HG03108 (cell line): ENCODE measurements around the gene KRT79.
"Not testable (repeated sequence)": the region's sequence is repeated elsewhere in the genome, so short reads cannot be mapped to it uniquely, and the experiment has no call there.

Experiments
- ATAC-seq: cut with Tn5 transposase; IDR thresholded peaks from one replicate; pipeline ENCODE4 v1.9.1; 2021; ENCODE audit warnings: moderate library complexity; ENCODE audit not compliant: unreplicated experiment

Gene KRT79

DNA sequence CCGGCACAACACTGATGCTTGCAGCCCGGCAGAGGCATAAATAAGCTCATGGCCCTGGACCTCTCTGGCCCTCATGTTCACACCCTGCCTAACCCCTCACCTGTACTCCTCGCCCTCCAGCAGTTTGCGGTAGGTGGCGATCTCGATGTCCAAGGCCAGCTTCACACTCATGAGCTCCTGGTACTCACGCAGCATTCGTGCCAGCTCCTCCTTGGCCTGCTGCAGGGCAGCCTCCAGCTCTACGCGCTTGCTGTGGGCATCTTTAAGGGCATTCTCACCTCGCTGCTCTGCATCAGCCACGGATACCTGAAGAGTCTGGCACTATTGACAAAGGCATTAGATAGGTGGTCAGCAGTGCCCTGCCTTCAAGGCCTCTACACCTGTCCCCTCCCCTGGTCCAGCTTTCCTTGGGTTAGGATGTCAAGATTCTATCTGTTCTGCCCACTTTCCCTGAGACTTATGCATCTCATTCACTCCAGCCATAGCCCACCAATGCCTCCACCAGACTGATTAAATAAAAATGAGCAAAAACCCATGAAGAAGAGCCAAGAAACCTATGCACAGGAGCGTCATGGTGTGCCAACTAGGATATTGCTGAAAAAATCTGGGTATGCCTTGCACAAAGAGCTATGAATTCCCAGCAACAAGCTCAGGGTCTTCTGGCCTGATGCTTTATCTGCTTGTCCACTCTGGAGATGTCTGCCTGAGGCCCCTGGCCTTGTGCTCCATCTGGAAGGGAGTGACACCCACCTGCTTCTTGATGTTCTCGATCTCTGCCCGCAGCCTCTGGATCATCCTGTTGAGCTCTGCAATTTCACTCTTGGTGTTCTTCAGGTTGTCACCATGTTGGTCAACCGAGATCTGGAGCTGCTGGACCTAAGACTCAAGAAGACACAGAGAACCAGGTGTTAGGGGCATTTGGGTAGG lies 26.3 kb downstream of the KRT79 start:
- no peak for ATAC-seq

DNA sequence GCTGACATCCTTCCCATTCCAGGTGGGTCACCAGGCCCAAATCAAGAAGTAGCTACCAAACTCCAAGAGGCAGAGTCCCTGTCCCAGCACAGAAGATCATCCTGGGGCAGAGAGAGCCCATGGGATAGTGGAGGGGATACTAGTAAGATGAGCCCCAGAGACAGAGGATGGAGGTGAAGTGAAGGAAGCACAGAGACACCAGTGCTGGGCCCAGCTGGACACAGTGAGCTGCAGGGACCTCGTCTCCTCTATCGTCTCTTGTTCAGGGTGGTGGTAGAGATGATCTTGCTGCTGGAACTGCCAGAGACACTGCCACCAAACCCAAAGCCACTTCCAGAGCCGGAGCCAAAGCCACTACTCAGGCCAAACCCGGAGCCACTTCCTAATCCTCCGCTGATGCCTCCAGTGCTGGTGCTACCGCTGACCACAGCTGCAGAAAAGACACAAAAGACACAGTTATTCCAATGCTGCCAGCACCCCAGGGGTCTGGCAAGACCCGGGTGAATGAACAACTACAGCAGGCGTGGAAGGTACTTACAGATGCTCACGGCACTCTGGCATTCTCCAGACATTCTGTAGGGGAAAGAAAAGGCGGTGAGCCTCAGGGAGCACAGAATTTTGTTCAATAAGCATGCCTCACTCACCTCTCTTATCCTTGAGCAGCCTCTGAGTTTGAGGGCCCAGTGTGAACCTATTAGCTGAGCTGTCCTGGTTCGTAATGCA lies 27.1 kb downstream of the KRT79 start:
- ATAC-seq, result no peak

DNA sequence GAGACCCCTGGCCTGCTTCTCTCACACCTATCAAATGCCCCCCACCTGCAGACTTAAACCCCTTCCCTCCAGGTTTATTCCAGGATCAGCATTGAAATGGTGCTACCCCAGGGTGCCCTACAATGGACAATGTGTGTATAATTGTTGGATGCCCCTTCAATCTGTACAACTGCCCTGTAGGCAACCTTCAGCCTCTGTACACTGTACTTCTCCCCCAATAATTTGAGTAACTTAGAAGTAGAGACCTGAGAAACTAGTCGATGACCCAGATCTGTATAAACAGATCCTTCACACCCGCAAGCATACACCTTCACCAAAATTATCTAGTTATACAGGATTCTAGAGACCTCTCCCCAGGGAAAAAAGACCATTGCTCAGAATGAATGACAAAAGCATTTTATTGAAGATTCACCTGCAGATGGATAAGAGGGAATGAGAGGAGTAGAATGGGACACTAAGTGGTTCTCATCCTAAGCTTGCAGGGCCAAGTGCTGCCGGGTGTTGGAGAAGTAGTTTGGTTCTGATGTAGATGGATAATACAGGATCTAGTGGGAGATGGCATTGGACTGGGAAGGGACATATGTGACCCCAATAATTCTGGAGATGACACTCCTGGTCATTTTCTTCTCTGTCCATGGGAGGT lies 27.8 kb downstream of the KRT79 start:
- no peak for ATAC-seq

DNA sequence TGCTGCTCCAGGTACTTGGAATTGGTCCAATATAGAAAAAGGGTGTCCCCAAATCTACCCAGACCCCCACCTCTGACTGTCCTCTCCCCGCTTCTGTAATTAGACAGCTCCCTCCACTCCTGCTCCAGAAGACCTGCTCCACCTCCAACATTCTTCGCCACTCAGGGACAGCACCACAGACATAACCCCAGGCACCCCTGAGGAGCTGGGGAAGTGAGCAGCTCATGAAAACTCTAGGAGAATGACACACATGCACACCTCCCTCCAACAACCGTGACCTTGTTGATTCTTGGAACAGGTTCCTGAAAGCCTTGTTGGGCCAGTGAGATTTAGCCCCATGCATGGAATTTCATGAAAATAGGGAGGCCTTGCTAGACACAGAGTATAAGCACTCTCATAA lies 28.4 kb downstream of the KRT79 start:
- ATAC-seq, result no peak

DNA sequence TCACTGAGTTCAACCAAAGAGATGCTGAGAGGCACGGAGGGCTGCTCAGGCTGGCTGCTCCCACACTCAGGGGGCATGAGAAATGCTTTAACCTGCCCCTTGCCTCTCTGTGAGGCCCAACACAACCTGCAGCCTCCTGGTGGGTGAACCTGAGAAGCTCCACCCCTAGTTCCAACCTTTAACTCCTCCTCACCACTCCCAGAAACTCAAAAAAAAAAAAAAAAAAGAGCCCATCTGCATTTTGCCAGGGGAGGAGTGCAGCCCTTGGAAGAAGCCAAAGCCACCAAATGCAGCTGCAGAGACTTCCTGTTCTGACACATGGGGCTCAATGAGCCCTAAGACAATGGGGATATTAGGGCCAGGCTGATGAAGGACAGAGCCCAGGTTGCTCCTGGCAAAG lies 29.1 kb downstream of the KRT79 start:
- no peak for ATAC-seq

DNA sequence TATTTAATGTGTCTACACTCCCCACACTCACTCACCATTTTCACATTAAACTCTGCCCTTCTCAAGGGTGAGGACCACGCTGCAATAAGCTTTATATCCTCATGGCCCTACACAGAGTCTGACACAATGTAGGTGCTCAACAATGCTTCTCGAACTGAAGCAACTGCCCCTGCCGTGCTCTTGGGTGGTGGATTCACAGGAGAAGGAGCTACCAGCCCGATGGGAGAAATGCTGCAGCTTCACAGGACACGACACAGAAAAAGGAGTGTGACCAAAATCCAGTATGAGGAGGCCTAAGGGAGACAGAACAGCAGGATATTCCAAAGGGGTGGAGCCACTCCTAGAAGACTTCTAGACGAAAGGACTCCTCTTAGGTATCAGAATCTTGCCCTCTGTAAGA lies 31.7 kb downstream of the KRT79 start:
- ATAC-seq, result no peak

DNA sequence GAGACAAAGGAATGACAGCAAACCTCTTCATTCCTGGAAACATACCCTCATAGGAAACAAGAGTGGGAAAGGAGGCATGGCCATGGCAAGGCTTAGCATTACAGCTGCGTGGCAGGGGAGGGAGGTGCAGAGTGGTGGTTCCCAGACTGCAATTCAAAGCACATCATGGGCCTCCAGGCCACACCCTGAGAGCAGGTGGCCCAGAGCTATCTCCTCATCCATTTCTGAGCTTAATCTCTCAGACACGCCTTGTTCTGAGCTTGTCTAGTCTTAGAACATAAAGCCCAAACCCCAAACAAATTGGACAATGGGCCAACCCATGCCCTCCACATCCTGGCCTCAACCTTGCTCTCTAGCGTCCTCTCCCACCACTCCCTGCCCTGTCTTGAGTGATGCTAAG lies 32.3 kb downstream of the KRT79 start:
- ATAC-seq, result no peak

DNA sequence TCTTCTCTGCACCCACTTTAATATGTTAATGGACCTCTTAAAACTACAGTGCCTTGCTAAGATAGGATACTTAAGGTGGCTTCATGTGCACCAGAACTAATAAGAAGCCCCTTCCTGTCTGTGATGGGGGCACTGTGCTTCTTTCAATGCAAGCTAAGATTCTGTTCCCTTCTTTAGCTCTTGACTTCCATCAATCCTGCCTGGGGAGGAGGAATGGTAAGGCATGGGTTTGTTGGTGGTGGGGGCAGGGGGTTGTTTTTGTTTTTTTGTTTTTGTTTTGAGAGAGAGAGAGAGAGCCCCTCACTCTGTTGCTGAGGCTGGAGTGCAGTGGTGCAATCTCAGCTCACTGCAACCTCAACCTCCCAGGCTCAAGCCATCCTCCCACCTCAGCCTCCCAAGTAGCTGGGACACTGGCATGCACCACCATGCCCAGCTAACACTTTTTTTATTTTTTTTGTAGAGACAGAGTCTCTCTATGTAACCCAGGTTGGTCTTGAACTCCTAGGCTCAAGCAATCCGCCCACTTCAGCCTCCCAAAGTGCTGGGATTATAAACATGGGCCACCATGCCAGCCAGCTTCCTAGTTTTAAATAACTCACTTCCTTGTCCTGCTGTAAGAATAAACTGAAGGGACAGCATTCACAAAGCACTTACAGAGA lies 33.7 kb downstream of the KRT79 start:
- ATAC-seq, result no peak

DNA sequence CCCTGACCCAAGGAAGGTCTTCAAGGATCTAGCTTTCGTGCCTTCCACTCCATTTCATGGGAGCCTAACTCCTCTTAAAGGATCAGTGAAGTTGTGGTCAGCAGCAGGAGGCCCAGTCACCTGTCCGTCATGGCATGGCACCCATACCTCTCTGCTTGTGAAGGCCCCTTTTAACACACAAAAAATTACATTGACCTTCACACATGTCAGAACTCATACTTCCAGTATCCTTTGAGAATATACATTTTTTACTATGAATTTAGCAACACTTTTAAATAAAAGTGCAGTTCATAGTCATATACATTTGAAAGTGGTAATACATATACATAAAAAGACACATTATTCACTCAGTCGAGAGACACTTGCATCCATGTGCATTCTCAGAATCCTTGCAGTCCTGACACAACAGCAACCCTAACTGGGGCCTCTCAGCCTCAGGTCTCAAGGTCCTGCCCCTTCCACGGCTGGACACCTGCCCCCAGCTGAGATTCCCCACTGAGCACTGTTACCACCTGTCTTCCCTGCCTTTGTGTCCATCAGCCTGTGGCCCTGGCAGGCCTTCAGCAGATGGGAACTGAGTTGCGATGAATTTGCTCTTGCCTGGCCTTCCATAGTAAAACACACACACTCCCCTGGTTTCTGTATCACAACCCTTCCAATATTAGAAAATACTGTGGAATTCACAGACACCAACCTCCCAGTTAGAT lies 34.5 kb downstream of the KRT79 start:
- no peak for ATAC-seq

DNA sequence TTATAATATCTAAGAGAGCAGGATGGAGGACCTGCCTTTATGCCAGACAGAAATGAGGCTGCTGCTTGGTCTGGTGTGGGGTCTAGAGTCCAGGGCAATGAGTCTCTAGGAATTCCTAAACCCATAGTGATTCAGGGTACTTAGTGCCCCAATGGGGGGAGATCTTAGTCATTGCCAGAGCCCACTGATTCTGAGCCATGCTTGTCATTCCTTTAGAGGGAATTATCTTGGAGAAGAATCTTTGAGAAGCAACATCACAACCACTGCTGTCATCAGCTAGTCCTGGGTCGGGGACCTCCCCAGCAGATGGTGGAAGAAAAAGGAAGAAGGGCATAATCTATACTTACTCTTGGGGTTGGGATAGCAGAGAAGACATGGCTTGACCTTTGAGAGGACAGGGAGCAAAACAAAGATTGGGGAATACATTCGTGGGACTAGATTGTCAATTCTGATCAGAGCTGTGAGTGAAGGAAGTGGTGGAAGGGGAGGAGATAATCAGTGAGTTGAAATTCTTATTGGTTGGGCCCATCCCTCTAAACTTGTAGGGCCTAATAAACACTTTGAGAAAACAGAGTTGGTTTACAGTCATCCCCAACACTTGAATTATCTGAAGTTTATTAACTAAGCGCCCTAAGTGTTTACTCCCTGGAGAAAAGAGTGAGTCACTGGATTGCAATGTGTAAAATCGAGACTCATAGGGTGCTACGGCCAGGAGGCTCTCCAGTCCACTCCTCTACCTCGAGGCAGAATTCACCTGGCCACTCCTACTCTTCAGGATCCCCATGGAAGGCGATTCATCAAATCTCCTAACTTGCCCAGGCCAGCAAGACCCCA lies 35.2 kb downstream of the KRT79 start:
- ATAC-seq, result no peak

DNA sequence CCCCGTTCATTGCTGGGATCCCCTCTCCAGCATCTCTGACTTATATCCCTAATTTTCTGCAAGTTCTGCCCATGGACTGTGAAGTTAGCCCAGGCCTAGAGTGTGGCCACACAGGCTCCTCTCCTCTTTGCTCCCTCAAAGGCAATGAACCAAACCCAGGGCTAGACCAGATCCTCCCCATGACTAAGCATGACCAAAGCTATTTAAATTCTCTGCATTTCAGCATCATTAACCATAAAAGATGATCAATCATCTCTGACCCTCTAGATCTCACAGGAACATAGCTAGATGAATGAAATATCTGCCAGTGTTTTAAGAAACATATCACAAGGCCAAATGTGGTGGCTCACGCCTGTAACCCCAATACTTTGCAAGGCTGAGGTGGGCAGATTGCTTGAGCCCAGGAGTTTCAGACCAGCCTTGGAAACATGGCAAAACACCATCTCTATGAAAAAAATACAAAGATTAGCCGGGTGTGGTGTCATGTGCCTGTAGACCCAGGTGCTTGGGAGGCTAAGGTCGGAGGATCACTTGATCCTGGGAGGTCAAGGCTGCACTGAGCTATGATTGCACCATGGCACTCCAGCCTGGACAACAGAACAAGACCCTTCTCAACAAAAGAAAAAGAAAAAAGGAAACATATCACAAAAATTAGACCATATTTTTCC lies 36.0 kb downstream of the KRT79 start:
- ATAC-seq, result no peak

DNA sequence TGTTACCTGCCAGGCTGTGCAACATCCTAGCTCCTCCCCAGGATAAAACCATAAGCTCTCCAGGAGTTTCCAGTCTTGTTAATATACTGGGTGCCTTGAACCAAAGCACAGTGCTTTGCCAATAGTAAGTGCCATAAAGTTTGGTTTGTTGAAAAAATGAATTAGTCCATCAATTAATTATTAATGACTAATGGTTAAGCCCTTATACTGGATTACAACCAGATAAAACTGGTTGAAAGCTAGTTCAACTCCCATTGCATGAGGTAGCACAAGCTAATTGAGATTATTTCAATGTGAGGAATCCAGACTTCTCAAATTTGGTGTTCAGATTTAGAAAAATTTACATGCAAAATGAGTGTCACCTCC lies 36.6 kb downstream of the KRT79 start:
- no peak for ATAC-seq

DNA sequence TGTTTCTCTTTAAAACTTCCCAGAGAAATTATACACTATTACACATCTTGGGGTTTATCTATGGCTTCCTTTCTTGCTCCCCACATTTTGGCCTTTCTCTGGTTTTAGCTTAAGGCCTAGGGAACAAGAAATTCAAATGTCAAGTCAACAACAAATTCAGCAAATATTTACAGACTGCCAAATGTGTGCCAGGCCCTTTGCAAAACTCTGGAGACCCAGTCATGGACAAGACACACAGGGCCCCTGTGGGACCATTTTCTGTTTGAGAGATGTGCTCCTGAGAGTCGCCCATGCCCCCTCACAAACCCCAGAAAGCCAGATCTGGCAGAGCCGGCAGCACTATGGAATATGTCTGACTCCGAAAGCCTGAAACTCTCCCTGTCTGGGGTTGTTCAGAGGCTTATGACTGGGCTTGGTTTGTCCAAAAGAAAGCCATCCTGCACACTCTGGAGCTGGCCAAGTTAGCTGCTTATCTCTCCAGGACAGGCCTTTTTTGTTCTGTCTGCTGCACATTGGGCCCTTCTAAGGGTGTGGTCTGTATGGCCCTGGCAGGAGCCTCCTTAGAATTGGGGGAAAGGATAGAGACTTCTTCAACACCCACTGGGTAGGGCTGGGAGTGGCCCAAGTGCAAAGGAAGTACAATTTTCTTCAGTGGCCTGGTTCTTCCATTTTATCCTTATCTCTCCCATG lies 37.1 kb downstream of the KRT79 start:
- ATAC-seq, result no peak

DNA sequence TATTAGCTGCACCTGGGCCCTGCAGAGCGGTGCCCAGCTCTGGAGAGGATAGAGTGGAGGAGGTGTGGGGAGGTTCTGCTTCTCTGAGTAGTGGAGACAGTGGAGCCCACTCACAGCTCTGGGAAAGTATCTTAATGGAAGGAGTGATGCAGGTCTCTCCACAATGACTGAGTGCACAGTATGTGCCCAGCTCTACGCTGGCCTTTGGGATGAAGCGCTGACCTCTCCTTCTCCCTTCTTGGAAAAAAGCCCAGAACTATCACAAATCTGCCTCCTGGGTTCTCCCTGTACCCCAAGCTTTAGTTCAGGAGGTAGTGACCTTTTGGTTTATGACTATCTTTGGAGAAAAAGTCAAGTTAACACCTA lies 37.7 kb downstream of the KRT79 start:
- no peak for ATAC-seq

DNA sequence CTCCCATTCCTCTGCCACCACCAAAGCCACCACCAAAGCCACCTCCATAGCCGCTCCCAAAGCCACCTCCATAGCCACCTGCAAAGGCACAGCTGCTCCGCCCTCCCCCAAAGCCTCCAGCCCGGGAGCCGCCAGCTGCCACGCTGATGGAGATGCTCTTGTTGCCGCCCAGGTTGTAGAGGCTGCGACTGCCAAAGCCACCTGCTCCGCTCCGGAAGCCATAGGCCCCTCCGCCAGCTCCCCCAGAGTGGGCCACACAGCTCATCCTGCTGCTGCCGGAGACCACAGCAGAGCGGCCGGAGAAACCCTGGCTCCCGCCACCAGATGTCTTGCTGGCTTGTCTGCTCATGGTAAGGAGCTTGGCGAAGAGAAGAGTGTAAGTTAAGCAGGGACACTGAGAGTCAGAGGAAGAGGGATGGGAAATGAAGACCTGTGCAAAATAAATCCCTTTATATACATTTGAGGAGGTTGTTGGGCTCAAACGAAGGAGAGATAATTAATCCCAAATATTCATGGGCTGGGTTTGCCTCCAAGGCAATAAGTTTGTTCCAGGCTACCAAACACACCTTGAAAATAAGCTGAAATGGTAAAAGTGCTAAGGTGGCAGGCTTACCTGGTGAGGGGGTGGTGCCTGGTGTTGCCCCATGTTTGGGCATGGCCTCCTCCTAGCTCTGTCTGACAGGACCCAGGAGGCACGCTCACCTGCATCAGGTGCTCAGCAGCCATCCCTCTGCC lies 38.2 kb downstream of the KRT79 start, which contains the start of gene KRT3:
Gene KRT3, minus strand, starts transcription at position 424 of the 735 bp plus-strand sequence. Its CDS starts 75 bp downstream, at position 349.
- ATAC-seq, result no peak

DNA sequence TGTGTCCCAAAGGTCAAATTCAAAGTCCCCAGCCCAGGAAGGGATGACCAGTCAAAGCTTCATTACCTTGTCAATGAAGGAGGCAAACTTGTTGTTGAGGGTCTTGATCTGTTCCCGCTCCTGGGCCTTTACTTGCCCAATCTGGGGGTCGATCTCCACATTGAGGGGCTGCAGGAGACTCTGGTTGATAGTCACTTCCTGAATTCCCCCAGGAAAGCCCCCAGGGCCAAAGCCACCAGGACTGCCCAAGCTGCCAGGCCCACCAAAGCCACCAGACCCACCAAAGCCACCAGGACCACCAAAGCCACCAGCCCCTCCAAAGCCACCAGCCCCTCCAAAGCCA lies 38.8 kb downstream of the KRT79 start:
- ATAC-seq, result not testable (repeated sequence)

DNA sequence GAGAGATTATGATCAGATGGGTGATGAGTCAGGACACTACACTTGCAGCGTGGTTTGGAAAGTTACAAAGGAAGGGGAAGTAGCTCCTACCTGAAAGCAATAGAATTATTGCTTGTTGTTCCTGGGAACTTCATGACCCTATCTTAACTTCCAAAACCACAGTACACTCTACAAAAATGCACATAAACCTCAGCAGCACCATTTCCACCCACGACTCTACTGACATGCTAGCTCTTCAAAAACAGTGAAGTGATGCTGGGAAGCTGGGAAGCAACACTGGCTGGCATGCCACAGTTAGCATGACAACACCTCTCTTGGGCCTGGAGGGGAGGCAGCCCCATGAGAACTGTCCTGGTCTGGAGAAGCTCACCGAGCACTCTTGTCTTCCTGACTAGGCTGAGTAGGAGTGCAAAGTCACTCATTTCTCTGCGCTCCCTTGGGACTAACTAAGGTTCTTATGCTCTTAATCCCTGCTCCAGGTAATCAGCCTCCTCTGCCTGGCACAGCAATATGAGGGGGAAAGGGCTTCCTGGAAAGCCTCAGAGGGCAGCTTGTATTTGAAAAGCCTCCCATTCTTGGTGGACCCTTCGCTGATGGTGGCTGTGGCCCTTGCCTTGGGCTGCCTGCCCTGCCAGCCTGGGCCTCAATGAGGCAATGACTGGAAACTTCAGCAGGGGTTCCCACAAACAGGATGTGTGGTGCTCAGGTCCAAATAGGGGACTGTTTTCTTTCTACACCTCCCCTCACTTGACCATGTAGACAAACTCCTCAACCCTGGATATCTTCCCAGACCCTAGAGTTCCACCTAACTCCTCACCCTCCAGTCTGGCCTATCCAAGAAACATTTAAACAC lies 39.4 kb downstream of the KRT79 start:
- no peak for ATAC-seq
